Natural killer cell (primary cell): ENCODE results near the gene FRY. TPM values are rescaled to one million over a fixed set of nuclear protein-coding genes. Genes with fewer than 3 reads are reported as not detected.

Source experiments
- ATAC-seq, 3 donors: fragments of 150-1000 bp in 2 of 3; fragments of 200-7000 bp in 1 of 3; cut with Tn5 transposase; 1 replicate in 1 of 3; 2 replicates in 2 of 3; pipeline ENCODE4 v1.10.0; 2021; ENCODE audit warnings: mild to moderate bottlenecking in 2 of 3, moderate library complexity in 2 of 3
- DNase-seq, 2 donors: peaks; one replicate each; pipeline versions ENCODE4 v3.0.0 to v3.0.0-alpha.2; 2013 to 2021; ENCODE audit warnings: mixed read lengths in 1 of 2
- H3K27ac ChIP-seq: one replicate; pipeline ENCODE4 v1.5.1; 2013; ENCODE audit warnings: mild to moderate bottlenecking, low read length
- H3K27me3 ChIP-seq: one replicate; pipeline ENCODE4 v1.6.1; 2013; ENCODE audit warnings: low read length; ENCODE audit not compliant: control insufficient read depth, insufficient read depth
- H3K36me3 ChIP-seq: one replicate; pipeline ENCODE4 v1.6.1; 2013; ENCODE audit warnings: low read length; ENCODE audit not compliant: control insufficient read depth, insufficient read depth
- H3K4me1 ChIP-seq: one replicate; pipeline ENCODE4 v1.6.1; 2013; ENCODE audit warnings: low read length; ENCODE audit not compliant: control insufficient read depth, insufficient read depth
- H3K4me3 ChIP-seq: one replicate; pipeline ENCODE4 v1.5.1; 2013; ENCODE audit warnings: low read length
- H3K9me3 ChIP-seq: one replicate; pipeline ENCODE4 v1.6.1; 2013; ENCODE audit warnings: low read length; ENCODE audit not compliant: control insufficient read depth, insufficient read depth
- H3K27ac Mint-ChIP-seq, 2 donors: one replicate each; pipeline ENCODE4 v1.8.0; 2022; ENCODE audit warnings: mild to moderate bottlenecking in 2 of 2, mixed read lengths in 2 of 2, moderate library complexity in 1 of 2
- H3K27me3 Mint-ChIP-seq, 2 donors: one replicate each; pipeline ENCODE4 v1.8.0; 2022; ENCODE audit warnings: low read depth in 2 of 2, mixed read lengths in 2 of 2
- H3K36me3 Mint-ChIP-seq: one replicate; pipeline ENCODE4 v1.8.0; 2022; ENCODE audit warnings: mixed read lengths
- H3K4me1 Mint-ChIP-seq, 2 donors: one replicate each; pipeline ENCODE4 v1.8.0; 2022; ENCODE audit warnings: mixed read lengths in 2 of 2
- H3K4me3 Mint-ChIP-seq: one replicate; pipeline ENCODE4 v1.8.0; 2022; ENCODE audit warnings: mild to moderate bottlenecking, moderate library complexity, mixed read lengths
- H3K9me3 Mint-ChIP-seq, 2 donors: one replicate each; pipeline ENCODE4 v1.8.0; 2022; ENCODE audit warnings: mixed read lengths in 2 of 2
- WGBS: methylation state at CpG from one replicate; pipeline ENCODE4 v1.1.7; 2013; ENCODE audit warnings: missing lambda C conversion rate; ENCODE audit not compliant: insufficient coverage; 5-methylcytosine and 5-hydroxymethylcytosine counted together
- intact Hi-C: fragments of 100-400 bp; cut with micrococcal nuclease; formaldehyde crosslinking; loops from one replicate; pipeline ENCODE4 v1.14.2; 2022
- total RNA-seq, 4 donors: library from RNA; stranded (reverse); fragments of 120-200 nt in 1 of 4; gene quantifications; one replicate each; pipeline versions ENCODE4 v1.2.3 to v1.2.4, GENCODE V29; 2013 to 2022
- TF ChIP-seq, protein P1 (sequence below): fragments of 200-600 bp; IDR thresholded peaks from one replicate; pipeline ENCODE4 v1.8.0; 2022; ENCODE audit warnings: antibody characterized with exemption

The FRY gene
- total RNA-seq, 3 donors from 2014 or later (not counting 1 experiment from before 2014, with no cell fraction given): 25.1 to 52.1 (median 27.4) TPM

- intact Hi-C loops: no loop called here
- TF ChIP-seq, protein P1, sequence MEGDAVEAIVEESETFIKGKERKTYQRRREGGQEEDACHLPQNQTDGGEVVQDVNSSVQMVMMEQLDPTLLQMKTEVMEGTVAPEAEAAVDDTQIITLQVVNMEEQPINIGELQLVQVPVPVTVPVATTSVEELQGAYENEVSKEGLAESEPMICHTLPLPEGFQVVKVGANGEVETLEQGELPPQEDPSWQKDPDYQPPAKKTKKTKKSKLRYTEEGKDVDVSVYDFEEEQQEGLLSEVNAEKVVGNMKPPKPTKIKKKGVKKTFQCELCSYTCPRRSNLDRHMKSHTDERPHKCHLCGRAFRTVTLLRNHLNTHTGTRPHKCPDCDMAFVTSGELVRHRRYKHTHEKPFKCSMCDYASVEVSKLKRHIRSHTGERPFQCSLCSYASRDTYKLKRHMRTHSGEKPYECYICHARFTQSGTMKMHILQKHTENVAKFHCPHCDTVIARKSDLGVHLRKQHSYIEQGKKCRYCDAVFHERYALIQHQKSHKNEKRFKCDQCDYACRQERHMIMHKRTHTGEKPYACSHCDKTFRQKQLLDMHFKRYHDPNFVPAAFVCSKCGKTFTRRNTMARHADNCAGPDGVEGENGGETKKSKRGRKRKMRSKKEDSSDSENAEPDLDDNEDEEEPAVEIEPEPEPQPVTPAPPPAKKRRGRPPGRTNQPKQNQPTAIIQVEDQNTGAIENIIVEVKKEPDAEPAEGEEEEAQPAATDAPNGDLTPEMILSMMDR: no peak
- no peak for ATAC-seq
- no peaks in the 10 kb centered on the region for H3K9me3 Mint-ChIP-seq
- DNase-seq: no peak
- H3K27me3 Mint-ChIP-seq: no peaks in the 10 kb centered on the region
- no peaks in the 10 kb centered on the region for H3K9me3 ChIP-seq
- no peaks in the 10 kb centered on the region for H3K27me3 ChIP-seq
- H3K4me1 Mint-ChIP-seq: peaks cover 19% of the 10 kb centered on the region in 2 donors
- 91% methylated on average over 10 of the region's 10 CpGs for WGBS
- peaks cover 3% of the 10 kb centered on the region for H3K4me1 ChIP-seq
- H3K27ac ChIP-seq: no peak overlapping the region
- no peak overlapping the region for H3K4me3 Mint-ChIP-seq
- H3K27ac Mint-ChIP-seq: no peak overlapping the region
- H3K4me3 ChIP-seq: no peak overlapping the region
- peaks cover 4% of the 10 kb centered on the region for H3K36me3 ChIP-seq
- peaks cover 7% of the 10 kb centered on the region for H3K36me3 Mint-ChIP-seq
Observed at GRCh38 chr13:32254916-32255723, 223.5 kb downstream of the FRY start.

GRCh38 chr13:32255724-32256109, 224.1 kb downstream of the FRY start:
- Mint-ChIP-seq H3K9me3 (no peaks in the 10 kb centered on the region), H3K27ac (no peak overlapping the region), H3K27me3 (no peaks in the 10 kb centered on the region), H3K4me3 (no peak overlapping the region), H3K4me1 (peaks cover 16 to 19% of the 10 kb centered on the region in 2 donors), H3K36me3 (peaks cover 5% of the 10 kb centered on the region)
- no peak for ATAC-seq
- Histone ChIP-seq H3K36me3 (peaks cover 4% of the 10 kb centered on the region), H3K4me1 (peaks cover 3% of the 10 kb centered on the region), H3K4me3 (no peak overlapping the region), H3K27ac (no peak overlapping the region), H3K27me3 (no peaks in the 10 kb centered on the region), H3K9me3 (no peaks in the 10 kb centered on the region)
- 83% methylated on average over 4 of the region's 6 CpGs for WGBS
- TF ChIP-seq, protein P1: no peak
- DNase-seq: no peak
- intact Hi-C loops: no loop called here

- DNase-seq (no peak), ATAC-seq (no peak)
- 97% methylated on average over 3 of the region's 4 CpGs for WGBS
- no peaks in the 10 kb centered on the region for H3K27me3 ChIP-seq
- H3K4me1 ChIP-seq: peaks cover 3% of the 10 kb centered on the region
- no peaks in the 10 kb centered on the region for H3K36me3 Mint-ChIP-seq
- TF ChIP-seq, protein P1: no peak
- no peak overlapping the region for H3K27ac ChIP-seq
- H3K4me3 Mint-ChIP-seq: no peak overlapping the region
- H3K9me3 Mint-ChIP-seq: no peaks in the 10 kb centered on the region
- peaks cover 4% of the 10 kb centered on the region for H3K36me3 ChIP-seq
- intact Hi-C loops: no loop called here
- peaks cover 16 to 19% of the 10 kb centered on the region in 2 donors for H3K4me1 Mint-ChIP-seq
- no peaks in the 10 kb centered on the region for H3K27me3 Mint-ChIP-seq
- H3K27ac Mint-ChIP-seq: no peak overlapping the region
- no peaks in the 10 kb centered on the region for H3K9me3 ChIP-seq
- H3K4me3 ChIP-seq: no peak overlapping the region
Observed at GRCh38 chr13:32256243-32256642, 224.7 kb downstream of the FRY start.

DNA sequence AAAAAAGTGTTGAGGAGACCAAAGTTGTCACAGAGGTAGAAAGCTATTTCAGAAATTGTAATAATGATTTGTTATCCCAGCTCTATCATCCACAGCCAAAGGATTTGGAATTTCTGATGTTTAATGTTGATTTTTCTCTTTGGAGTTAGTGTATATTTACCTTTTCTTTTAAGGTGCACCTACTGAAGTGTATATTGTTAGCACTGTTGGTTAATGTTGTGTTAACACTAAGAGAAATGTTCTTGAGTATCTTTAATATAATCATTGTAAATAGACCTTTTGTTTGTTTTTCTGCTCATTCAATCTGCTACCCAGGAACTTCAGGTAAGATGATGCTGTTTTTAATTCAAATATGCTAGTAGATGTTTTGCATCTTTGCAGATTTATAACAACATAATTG, 226.1 kb downstream of the FRY start:
- Mint-ChIP-seq H3K4me1 (peaks cover 14 to 16% of the 10 kb centered on the region in 2 donors), H3K9me3 (no peaks in the 10 kb centered on the region), H3K27me3 (no peaks in the 10 kb centered on the region), H3K4me3 (no peak overlapping the region), H3K27ac (no peak overlapping the region), H3K36me3 (no peaks in the 10 kb centered on the region)
- H3K27ac ChIP-seq: no peak overlapping the region
- no peaks in the 10 kb centered on the region for H3K9me3 ChIP-seq
- intact Hi-C loops: no loop called here
- H3K27me3 ChIP-seq: no peaks in the 10 kb centered on the region
- no peak for ATAC-seq
- H3K4me1 ChIP-seq: peaks cover 2% of the 10 kb centered on the region
- H3K4me3 ChIP-seq: no peak overlapping the region
- H3K36me3 ChIP-seq: peaks cover 2% of the 10 kb centered on the region
- TF ChIP-seq, protein P1: no peak
- no peak for DNase-seq
